ENCODE data around the gene ERC1.
"Not testable (repeated sequence)": the region's sequence is repeated elsewhere in the genome, so short reads cannot be mapped to it uniquely, and the experiment has no call there.

The ERC1 gene

DNA sequence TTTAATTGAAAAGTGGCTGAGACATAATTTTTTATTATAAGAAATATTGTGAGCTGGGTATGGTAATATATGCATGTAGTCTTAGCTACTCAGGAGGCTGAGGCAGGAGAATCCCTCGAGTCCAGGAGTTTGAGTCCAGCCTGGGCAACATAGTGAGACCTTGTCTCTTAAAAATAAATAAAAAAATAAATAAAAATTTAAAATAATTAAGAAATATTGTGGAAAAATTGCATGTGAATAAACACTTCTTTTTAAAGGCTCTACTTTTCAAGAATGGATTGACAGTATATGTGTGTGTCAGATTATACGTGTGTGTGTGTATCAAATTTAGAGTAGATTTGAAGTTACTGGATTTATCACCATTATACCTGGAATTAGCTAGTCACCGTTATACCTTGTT lies 43.2 kb downstream of the ERC1 start:
- FAIRE-seq: no peak

DNA sequence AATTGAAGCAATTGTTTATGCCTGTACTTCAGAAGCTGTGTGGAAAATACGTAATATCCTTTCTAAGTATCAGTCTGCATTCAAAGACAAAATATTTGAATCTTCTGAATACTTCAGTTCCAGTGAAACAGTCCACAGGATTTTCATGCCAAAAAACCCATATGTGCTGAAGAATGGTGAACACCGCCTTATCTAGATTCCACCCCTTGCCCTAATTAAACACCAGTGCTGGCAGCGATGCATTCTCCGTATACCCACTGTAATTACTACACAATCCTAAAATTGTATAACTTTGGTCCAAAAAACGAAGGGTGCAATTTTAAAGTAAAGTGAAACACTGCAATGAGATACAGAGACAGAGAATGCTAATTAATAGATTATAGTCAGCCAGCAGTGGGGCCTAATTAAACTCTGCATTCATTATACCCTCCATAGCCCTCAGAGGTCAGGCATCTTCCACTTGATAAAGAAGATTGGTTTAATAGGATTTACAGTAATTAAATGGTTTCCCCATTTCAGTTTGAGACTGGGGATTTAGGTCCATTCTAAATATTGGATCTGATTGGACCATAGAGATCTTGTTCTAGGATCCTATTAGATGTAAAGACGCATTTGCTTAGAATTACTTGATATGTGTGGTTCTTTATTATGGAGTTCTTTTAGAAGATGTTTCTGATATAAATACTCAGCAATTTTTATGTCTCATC lies 43.9 kb downstream of the ERC1 start:
- FAIRE-seq: no peak

DNA sequence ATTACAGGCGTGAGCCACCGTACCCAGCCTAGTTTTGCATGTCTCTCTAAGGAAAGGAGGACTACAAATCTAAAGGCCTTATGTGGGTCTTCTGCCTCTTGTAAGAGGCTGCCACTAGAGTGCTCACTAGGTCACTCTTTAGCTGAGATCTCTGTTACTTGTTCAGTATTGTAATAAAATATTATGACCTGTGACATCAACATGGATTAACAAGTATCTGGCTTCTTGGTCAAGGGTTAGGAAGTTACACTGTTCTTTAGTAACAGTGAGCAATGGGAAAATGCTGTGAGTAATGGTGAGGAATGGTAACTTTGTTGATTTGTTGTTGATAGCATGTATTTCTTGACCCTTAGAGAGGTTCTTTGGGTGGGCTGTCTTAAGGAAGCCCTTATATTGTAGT lies 50.5 kb downstream of the ERC1 start:
- FAIRE-seq: no peak

DNA sequence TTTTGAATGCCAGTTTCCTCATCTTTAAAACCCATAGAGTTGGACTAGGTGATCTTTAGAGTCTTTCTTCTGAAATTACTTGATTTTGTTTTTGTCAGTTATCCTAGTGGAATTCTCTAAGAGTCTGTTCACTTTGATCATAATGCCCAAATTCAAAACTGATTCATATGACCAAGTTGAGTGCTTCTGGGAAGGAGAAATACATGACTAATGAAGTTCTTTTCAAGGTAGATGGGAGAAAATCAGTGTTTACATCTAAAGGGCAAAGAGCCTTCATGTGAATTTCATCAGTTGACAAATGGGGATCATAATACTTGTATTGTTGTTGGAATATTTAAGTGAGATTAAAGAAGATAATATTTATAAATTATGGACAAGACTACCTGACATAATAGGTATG lies 53.2 kb downstream of the ERC1 start:
- FAIRE-seq: no peak

DNA sequence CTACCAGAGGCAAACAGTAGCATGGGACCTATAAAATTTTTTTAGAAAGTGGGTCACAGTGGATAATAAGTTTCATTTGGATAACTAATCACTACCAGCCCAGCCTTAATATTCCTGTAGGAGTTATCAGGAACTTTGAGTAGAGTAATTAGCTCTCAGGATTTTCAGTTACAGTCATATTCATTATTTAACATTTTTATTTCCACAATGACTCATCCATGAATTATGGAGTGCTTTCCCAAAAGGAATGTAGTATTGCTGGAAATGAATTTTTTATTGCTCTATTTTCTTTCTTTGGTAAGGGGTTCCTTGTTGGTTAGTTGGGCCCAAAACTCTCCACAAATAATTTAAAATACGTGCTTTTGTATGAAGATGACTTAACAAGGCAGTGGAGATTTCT lies 53.7 kb downstream of the ERC1 start:
- no peak for FAIRE-seq

DNA sequence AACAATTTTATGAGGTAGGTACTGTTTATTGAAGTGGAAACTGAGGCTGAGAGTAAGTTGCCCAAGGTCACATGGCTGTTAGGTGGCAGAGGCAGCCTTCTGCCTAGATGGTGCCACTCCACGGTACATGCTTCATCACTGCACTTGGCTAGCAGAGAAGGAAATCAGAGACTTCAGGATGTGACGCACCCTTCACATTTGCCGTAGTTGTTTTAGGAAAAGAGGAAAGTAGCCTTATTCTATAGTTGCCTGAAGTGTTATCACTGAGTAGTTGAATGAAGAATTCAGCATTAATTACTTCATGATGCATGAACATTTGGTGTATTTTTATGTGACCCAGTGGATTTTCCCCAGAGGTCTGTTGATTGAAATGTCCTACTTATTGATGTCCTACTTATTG lies 55.7 kb downstream of the ERC1 start:
- FAIRE-seq: no peak

DNA sequence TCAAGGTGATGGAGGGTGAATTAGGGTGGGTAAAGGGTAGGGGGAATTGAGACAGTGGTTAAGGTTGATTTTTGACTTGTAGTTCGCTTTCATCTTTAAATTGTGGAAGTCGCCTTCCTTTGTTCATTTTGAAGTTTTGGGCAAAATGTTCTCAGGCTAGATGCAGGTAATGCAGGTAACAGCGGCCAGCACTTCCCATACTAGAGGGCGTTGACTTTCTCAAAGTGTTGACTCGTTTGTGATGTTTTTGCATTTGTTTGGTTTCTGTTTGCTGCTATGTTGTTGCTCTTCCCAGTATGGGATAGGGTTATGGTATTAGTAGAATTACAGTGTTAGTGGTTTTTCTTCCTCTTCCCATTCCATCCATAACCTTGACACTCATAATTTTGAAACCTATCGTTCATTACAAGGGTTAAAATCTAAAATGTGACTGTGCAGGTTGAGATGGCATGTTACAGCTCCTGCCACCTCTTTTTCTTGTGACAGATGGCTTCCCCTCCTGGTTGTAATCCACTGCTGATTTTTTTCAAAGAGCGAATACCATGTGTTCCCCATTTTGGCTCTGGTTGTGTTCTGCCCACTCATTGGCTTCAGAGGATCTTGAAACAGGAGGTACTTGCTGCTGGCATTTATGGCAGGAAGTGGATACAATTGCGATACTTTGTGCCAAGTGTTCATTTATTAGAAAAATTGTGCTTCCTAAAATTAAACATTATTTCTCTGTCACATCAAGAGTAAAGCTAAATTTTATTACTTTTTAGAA lies 57.1 kb downstream of the ERC1 start:
- no peak for FAIRE-seq

DNA sequence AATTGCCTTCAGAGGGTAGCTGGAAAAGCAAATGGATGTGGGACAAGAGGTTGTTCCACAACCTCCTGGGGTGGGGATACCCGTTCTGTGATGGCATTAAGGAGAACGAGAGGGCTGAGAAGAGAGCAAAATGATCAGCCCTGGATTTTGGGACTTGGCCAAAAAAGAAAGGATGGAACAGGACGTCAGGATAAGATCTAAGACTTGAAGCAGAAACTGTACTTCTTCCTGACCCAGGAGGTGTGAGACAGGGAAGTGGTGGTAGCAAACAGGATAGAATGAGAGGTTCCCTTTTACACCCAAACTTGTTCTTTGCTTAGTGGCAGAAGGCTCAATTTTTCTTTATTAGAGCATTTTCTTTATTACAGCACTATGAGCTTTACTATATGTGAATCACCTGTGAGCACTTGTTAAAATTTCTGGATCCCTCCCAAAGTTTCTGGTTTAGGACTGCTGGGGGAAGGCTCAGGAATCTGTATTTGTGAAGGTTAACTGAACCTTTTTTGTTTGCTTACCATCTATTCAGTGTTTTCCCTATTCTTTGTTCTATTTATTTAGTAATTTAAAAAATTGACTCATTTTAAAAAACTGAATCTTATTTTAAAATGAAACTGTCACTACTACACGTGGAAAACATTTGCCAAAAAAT lies 59.2 kb downstream of the ERC1 start:
- no peak for FAIRE-seq

DNA sequence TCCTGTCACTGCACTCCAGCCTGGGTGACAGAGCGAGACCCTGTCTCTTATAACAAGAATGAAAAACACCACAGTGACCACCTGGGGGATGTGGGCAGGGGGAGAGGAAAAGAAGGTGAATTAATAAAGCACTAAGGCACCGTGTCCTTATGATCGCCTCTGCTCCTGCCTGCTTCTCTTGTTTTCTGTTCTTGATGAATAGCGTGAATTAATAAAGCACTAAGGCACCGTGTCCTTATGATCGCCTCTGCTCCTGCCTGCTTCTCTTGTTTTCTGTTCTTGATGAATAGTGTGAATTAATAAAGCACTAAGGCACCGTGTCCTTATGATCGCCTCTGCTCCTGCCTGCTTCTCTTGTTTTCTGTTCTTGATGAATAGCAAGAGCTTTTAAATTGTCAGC lies 60.6 kb downstream of the ERC1 start:
- FAIRE-seq: not testable (repeated sequence)

DNA sequence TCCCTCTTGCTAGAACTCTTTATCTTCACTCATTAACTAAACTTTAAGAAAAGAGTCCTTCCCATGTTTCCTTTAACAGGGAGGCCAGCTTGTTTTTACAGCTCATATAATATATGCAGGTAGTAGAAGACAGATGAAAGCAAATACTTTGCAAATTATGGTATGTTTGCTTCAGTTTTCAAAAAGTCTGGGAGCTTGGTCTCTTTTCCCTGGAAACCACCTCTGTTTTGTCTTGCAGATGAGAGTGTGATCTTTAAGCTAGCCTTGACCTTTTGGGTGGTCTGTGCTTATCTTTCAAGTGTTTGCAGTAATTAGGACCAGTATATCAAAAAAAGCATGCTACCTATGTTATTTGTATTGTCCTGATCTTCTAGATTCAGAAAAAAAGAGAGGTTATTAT lies 62.7 kb downstream of the ERC1 start:
- no peak for FAIRE-seq

DNA sequence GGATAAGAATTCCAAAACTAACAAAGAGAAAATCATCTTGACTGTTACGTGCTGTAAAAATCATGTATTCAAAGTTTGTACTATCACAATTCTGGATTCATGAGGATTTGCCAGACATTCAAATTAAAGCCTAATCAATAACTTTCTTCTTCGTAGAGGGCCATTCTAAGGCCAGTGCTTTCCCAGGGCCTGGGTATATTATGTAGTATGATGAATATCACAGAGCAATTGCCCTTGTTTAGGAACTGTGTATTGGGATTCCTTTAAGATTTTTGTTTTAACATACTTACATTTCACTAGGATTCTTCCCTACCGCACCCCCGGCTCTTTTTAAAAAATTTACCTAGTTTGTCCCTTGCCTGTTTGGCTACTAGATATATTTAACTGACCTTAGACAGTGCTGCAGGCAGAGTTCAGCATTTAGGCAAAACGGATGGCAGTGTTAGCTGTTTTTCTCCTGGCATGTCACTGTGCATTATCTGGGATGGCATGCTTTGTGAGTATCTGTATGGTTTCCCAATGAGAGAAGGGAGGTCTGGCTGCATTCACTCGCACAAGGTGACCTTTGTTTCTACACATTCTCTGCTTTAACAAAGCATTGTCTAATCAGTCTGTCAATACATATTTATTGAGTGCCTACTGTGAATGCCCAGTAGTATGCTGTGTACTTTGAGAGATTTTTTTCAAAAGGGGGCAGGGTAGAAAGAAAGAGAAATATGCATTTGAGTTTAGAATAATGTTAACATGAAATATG lies 63.3 kb downstream of the ERC1 start:
- no peak for FAIRE-seq

DNA sequence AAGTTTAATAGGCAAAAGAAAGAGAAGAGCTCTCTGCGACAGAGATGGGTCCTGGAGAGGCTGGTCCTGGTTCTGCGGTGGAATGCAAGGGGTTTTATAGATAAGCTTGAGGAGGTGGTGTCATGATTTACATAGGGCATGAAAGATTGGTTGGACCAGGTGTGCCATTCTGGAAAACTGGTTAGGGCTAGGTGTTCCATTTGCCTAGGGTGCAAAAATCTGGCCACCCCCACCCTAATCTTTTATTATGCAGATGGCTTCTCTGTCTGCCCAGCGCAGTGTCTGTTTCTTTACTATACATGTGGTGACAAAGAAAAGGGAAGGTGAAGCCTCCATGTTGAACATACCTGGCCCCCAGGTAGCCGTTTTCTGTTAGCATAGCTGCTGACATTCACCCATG lies 65.4 kb downstream of the ERC1 start:
- no peak for FAIRE-seq

DNA sequence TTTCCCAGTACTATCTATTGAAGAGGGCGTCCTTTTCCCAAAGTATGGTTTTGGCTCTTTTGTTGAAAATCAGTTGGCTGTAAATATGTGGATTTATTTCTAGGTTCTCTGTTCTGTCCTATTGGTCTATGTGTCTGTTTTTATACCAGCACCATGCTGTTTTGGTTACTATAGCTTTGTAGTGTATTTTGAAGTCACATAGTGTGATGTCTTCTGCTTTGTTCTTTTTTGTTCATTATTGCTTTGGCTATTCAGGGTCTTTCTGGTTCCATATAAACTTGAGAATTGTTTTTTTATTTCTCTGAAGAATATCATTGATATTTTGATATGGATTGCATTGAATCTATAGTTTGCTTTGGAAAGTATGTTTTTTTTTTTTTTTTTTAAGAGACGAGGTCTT lies 67.4 kb downstream of the ERC1 start:
- no peak for FAIRE-seq

DNA sequence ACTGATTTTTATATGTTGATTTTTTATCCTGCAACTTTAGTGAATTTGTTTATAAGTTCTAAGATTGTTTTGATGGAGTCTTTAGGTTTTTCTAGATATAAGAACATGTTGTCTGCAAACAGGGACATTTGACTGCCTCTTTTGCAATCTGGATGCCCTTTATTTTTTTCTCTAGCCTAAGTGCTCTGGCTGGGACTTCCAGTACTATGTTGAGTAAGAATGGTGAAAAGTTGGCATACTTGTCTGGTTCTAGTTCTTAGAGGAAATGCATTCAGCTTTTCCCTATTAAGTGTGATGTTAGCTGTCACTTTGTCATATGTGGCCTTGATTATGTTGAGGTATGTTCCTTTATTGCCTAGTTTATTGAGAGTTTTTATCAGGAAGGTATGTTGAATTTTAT lies 68.1 kb downstream of the ERC1 start:
- no peak for FAIRE-seq

DNA sequence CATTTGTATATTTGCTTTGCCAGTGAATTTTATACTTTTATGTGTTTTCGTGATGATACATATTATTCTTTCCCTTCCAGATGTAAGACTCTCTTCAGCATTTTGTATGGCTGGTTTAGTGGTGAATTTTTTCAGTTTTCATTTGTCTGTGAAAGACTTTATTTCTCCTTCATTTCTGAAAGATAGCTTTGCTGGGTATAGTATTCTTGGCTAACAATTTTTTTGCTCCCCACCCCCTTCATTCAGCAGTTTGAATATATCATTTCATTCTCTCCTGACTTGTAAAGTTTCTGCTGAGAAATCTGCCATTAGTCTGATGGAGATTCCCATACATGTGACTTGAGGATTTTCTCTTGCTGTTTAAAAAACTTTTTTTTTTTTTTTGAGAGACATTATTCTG lies 72.8 kb downstream of the ERC1 start:
- FAIRE-seq: no peak

DNA sequence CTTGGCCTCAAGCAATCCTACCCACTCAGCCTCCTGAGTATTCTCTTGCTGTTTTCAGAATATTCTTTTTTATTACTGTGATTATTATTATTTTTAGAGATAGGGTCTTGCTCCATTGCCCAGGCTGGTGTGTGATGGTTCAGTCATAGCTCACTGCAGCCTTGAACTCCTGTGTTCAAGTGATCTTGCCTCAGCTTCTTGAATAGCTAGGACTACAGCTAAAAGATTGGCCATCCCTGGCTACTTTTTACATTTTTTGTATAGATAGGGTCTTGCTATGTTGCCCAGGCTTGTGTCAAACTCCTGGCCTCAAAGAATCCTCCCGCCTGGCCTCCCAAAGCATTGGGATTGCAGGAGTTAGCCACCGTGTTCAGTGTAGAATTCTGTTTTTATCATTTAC lies 73.3 kb downstream of the ERC1 start:
- FAIRE-seq: no peak

DNA sequence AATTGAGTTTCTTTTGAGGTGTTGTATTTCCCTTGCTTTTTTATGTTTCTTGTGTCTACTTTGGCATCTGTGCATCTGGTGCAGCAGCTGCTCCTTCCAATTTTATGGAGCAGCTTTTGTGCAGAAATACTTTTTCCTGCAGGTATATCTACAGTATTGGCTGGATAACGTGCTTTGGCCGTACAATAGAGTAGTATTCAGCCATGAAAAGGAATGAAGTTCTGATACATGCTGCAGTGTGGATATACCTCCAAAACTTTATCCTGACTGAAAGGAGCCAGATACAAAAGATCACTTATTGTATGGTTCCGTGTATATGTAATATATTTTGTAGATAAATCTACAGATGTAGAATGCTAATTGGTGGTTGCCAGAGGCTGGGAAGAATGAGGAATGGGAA lies 74.6 kb downstream of the ERC1 start:
- FAIRE-seq: no peak

DNA sequence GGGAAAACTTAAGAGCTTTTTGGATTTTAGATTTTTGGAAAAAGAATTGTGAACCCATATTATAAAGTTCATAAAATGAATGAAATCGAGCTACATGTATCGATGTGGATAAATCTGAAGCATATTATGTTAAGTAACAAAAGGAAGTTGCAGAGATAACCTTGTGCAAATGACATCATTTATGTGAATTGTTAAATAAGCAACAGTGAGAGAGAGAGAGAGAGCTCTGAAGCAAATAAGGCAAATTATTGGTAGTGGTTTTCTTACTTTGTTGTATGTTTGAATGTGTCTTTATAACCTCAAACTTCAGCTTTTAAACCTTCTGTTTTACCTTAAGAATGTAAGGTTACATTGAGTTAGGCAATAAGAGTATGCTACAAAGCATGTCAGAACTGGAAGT lies 78.8 kb downstream of the ERC1 start:
- no peak for FAIRE-seq

DNA sequence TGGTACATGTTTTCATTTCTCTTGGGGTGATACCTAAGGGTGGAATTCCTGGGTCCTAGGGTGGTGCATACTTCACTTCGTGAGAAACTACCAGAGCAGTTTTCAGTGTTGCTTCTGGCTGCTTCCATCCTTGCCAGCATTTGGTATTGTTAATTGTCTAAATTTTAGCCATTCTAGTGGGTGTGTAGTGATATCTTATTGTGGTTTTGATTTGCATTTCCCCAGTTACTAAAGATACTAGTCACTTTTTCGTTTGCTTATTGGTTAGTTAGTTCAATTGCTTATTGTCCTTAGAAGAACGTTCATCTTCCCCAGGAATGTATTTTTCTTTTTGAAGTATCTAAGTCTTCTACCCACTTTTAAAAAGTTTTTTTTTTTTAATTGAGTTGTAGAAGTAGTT lies 80.2 kb downstream of the ERC1 start:
- no peak for FAIRE-seq

DNA sequence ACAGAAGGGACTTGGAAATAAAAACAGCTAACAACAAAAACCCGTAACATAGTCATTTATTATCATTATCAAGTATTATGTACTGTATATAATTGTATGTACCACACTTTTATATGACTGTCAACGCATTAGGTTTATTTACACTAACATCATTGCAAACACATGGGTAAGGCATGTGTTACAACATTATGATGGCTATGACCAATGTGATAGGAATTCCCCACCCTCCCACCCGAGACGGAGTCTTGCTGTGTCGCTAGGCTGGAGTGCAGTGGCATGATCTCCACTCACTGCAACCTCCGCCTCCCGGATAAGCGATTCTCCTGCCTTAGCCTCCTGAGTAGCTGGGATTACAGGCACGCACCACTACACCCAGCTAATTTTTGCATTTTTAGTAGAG lies 82.6 kb downstream of the ERC1 start:
- FAIRE-seq: no peak

DNA sequence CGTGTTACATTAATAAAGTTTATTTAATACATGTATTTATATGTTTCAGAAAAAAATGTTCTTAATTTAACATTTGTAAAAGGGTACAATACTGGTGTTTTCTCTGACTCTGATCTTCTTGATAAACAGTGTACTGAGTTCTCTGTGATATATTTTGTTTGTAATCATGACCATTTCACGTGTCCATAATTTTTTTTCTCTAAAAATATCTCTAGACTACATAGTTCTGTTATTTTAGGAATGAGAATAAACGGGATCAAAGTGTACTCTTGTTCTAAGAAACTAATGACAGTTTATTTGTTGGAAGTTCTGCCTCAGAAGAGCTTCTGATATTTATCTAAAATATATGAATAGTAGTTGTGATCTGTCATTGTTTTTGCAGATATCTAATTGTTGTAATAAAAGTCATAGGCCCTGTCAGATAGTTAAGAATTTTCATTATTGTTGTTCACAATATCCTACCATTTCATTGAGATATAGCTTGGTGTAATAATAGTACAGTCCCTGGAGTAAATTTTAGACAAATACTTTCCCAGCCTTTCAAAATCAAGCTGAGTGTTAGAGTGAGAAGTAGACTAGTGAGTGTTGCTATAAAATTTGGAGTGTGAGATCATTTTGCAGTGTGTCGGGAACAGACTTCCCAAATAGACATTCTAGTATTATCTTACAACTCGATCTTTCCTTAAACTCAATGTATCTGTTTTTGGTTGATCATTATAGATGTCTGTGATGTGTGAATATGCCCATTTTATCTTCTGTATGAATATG lies 86.2 kb downstream of the ERC1 start:
- no peak for FAIRE-seq

DNA sequence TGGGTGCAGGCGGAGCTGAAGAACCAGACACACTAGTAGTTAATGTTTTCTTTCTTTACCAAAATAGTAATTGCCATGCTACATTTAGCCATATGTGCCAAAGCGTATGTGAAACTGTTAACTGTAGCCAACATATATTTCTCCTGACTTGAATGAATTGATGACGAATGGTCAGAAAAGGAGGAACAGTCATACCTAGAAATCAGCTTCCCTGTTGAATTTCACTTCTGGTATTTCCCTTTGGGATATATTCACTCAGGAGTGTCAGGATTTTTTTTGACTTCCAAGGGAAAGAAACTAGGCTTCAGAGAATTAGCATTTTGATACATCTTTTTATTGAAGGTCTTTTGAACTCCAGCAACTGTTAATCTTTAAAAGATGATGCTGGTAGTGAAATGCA lies 87.0 kb downstream of the ERC1 start:
- FAIRE-seq: no peak
